HG02943 (cell line): Measurements from ENCODE around the gene USP3.

Experiments
- ATAC-seq: cut with Tn5 transposase; IDR thresholded peaks from one replicate; pipeline ENCODE4 v1.9.1; 2021; ENCODE audit warnings: mild to moderate bottlenecking, low read depth, moderate library complexity; ENCODE audit not compliant: unreplicated experiment

USP3 gene

DNA sequence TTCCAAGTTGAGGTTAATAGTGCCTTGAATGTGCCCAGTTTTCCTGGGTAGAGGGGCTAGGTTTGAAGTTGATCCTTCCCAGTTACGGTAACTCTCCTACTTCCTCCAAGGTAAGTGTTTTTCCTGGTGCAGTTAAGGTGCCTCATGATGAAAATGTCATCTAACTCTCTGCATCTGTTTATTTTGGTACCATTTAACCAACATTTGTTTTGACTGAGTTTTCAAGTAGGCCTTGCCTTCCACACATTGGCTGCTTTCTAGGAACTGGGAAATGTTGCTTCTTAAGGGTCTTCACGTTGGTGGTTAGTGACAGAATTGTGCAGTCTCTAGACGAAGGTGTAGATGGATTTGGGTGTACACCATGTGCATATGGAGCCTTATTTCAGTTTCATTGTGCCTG lies 31.3 kb downstream of the USP3 start:
- ATAC-seq, result no peak

- no peak for ATAC-seq
Measured at GRCh38 chr15:63538876-63539275, 34.5 kb downstream of the USP3 start.

DNA sequence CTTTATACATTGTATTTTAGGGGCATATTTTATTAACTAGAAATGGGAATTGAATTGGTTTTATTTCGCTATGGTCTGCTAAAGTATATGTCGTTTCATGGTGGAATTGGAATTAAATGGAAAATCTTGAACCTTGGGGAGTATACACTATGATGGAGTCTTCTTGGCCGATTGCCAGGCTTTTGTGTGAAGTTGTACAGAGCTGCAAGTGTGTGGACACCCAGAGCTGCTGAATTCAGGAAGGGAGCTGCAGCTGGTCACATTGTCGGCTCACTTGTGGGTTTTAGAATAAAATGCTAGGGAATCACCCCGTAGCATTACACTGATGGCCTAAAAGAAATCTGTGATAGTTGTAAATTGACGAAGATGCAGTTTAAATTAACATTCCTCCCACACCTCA lies 35.1 kb downstream of the USP3 start:
- no peak for ATAC-seq

DNA sequence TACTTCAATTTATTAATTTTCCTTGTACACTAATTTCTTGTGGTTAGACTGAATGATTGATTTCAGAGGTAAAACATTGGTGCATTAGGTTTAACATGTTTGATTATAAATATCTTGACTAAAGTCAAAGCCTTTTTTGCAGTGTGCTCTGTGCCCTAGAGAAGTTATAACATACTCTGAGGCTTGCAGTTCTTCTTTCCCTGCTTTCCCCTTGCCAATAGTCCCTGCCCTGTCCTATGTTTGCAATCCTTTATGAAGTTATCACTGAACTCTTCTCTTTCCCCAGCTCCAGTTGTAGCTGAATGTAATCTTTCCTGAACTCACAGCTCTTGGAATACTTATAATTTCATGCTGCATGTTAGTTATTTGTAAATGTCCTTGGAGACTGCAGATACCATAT lies 35.6 kb downstream of the USP3 start:
- no peak for ATAC-seq

GRCh38 chr15:63540449-63540848 lies 36.1 kb downstream of the USP3 start:
- no peak for ATAC-seq

GRCh38 chr15:63544258-63545026 lies 40.0 kb downstream of the USP3 start:
- no peak for ATAC-seq

DNA sequence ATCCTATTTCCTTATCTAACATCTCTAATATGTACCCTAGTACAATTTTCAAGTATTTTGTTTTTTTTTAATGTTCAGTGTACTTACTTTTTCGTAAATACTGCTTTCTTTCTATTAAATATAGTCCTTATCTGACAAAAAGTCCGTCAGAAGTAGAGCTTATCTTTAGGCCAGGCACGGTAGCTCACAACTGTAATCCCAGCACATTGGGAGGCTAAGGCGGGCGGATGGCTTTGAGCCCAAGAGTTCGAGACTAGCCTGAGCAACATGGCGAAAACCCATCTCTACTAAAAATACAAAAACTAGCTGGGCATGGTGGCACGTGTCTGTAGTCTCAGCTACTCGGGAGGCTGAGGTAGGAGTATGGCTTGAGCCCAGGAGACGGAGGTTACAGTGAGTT lies 41.1 kb downstream of the USP3 start:
- no peak for ATAC-seq

- ATAC-seq, result no peak
Measured at GRCh38 chr15:63551400-63551799, 47.0 kb downstream of the USP3 start.

DNA sequence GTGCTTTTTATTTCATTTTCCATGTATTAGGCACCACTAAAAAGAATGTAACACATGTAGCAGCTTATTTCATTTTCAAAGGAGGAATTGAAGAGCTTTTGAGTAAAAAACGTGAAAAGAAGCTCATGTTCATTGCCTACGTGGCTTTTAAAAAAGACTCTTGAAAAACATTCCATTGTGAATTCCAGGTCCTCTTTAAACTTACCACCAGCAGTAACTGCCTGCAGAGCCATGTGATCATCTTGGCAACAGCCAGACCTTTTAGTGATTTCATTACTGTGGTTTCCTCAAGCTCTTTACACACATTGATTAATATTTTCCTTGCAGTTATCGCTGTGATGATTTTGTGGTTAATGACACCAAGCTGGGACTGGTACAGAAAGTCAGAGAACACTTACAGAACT lies 49.0 kb downstream of the USP3 start:
- no peak for ATAC-seq

DNA sequence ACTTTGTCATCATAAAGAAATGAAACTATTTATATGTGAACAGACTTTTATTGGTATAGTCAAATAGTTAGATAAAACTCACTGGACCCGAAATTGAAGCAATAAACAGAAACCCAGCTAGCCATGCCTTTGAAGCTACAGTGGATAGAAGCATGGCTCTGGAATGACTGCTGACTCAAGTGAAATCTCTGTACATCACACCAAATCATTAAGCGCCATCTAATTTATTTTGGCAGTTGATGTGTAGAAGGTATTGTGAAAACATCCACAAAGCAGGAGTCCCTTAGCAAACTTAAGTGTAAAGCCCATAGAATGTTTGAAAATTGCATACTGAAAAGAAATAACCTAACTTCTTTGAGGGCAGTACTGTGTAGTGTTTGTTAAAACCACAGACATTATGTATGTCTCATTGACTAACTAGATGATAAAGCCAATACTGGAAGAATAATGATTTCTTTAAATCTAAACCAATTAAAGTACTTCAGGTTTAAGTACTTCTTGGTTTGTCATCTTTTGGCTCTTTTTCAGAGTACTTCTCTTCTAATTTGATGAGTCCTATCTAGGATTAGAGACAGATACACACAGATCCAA lies 50.0 kb downstream of the USP3 start:
- no peak for ATAC-seq

GRCh38 chr15:63555507-63555906 lies 51.1 kb downstream of the USP3 start:
- no peak for ATAC-seq

- no peak for ATAC-seq
Measured at GRCh38 chr15:63556246-63556645, 51.9 kb downstream of the USP3 start.

GRCh38 chr15:63556736-63557135 lies 52.3 kb downstream of the USP3 start:
- ATAC-seq, result no peak

- ATAC-seq, result no peak
Measured at GRCh38 chr15:63559753-63560152, 55.4 kb downstream of the USP3 start.

- ATAC-seq, result no peak
Measured at GRCh38 chr15:63560741-63561448, 56.5 kb downstream of the USP3 start.

DNA sequence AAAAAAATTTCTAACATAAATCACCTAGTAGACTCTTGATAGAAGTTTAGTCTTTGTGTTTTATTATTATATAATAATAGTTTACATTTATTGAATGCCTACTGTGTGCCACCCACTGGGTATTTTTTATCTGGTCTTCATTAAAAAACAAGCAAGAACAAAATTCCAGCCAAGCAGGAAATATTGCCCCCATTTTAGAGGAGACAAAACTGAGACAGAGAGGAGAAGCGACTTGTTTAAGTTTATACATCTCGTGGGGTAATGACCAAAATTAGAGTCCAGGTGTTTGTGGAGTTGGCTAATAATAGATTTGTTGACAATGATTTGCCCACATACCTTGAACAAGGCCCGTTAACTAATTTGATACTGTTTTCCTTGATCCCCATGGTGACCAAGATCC lies 59.7 kb downstream of the USP3 start:
- no peak for ATAC-seq

- no peak for ATAC-seq
Measured at GRCh38 chr15:63565536-63566186, 61.3 kb downstream of the USP3 start.

DNA sequence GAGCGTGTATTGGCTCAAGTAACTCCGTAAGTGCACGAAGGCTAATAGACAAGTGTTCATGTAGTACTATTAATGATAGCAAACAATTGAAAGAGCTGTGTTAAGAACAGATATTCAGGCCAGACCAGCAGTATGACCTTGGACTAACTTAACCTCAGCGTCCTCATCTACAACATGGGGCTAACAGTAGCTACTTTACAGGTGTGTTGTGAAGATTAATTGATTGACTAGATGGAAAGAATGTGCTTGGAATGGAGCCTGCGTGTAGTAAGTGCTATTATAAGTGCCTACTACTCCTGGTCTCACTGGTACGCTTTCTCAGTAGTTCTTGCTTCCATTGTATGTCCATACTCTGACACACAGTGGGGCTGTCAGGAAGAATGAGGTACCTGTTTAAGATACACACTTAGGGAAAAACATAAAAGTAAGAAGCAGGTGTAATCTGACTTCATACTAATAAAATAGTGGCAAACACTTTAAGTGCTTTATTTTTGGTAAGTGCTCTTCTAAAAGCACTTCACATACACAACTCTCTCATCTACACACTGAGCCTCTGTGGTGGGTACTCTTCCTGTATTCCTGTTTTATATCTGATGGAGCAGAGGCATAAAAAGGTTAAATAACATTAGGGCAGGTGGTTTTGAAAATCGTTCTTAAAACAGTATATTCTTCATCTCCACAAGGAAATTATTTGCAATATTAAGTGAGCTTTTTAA lies 68.5 kb downstream of the USP3 start:
- no peak for ATAC-seq

GRCh38 chr15:63573533-63573932 lies 69.1 kb downstream of the USP3 start:
- no peak for ATAC-seq

DNA sequence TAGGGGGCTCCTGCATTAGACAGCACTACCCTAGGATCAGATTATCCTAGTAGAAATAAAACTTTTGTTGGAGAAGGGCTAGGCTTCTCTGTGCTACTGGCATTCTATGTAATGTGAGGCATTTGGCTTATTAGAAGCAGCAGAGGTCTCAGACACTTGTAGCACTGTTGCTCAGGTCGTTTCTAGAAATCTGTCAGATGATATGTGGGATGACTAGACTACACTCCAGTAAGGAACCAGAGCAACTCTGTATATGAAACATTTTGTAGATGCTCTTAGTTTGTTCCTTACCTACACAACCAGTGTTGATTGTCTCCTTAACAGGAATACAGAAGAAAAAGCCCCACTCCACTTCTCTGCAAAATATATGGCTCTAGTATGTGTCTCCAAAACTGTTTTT lies 70.9 kb downstream of the USP3 start:
- ATAC-seq, result no peak

DNA sequence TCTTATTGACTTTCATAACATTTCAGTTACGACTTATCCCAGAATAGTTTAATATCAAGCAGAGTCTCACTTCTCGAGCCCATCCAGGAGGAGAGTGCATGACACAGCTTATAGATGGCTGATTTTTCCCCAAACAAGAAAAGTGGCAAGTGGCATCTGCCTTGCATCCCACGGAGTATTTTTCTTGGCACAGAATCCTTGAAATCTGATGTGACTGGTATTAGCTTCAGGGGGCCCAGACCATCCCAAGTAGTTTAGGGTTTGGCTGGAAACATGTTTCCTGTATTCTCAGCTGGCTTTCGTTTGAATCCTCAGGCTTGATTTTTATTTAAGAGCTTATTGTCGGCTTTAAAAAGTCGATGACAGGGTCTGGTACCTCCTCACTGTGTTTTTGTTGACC lies 72.0 kb downstream of the USP3 start:
- no peak for ATAC-seq
